Uterus (tissue), 2 donors: ENCODE measurements around the gene PSAP.

Experiments used
- POLR2A ChIP-seq, 2 donors: fragments of 450-650 bp; IDR thresholded peaks; one replicate each; pipeline ENCODE4 v1.6.1; 2016; ENCODE audit warnings: antibody characterized with exemption in 2 of 2, mild to moderate bottlenecking in 1 of 2, moderate library complexity in 1 of 2
- TF ChIP-seq, protein P1 (sequence below), 4 experiments: fragments of 200-600 bp in 2 of 4; fragments of 450-650 bp in 2 of 4; sonication (generic) in 2 of 4; IDR thresholded peaks; one replicate each; pipeline ENCODE4 v1.5.1; 2016 to 2019; ENCODE audit warnings: antibody characterized with exemption in 4 of 4, mild to moderate bottlenecking in 2 of 4, moderate library complexity in 1 of 4

DNA sequence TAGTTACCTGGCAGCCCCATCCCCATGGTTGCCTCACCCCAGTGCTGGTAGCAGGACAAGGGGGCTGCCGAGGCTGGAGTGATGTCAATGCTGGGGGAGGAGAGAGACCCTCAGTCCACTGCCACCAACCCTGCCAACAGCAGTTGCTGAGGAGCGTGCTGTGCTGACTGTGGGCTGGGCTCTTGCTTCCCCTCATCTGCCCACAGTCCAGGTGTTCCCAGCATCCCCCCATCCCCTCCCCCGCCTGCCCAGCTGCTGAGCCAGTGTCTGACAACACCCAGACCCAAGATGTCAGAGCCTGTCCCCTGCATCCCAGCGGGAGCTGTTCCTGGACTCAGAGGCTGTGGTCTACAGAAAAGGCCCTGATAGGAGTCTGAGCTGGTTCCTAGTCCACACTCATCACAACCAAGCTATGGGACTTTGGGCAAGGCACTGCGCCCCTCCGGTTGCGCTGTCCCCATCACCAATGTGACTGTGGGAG is 14.6 kb upstream of the PSAP start:
- TF ChIP-seq, protein P1, sequence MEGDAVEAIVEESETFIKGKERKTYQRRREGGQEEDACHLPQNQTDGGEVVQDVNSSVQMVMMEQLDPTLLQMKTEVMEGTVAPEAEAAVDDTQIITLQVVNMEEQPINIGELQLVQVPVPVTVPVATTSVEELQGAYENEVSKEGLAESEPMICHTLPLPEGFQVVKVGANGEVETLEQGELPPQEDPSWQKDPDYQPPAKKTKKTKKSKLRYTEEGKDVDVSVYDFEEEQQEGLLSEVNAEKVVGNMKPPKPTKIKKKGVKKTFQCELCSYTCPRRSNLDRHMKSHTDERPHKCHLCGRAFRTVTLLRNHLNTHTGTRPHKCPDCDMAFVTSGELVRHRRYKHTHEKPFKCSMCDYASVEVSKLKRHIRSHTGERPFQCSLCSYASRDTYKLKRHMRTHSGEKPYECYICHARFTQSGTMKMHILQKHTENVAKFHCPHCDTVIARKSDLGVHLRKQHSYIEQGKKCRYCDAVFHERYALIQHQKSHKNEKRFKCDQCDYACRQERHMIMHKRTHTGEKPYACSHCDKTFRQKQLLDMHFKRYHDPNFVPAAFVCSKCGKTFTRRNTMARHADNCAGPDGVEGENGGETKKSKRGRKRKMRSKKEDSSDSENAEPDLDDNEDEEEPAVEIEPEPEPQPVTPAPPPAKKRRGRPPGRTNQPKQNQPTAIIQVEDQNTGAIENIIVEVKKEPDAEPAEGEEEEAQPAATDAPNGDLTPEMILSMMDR (IDR thresholded peaks at IDR 0.05) = no peak
- no peak for TF ChIP-seq POLR2A (IDR thresholded peaks at IDR 0.05)
